RKO (cell line): Measurements from ENCODE around the gene SELENON.

Experiments
- DNase-seq: peaks from one replicate; pipeline ENCODE4 v3.0.0-alpha.2; 2016; ENCODE audit warnings: low spot score

The SELENON gene

GRCh38 chr1:25864434-25864833 is 64.4 kb downstream of the SELENON start:
- DNase-seq: no peak

- DNase-seq: no peak
These were observed 66.3 kb downstream of the SELENON start for GRCh38 chr1:25866288-25866687.

GRCh38 chr1:25867210-25867991 is 67.4 kb downstream of the SELENON start:
- no peak for DNase-seq
